ENCODE measurements around the gene IFNAR2. TPM values are rescaled to one million over a fixed set of nuclear protein-coding genes. Genes with fewer than 3 reads are reported as not detected.

IFNAR2 gene
- total and polyA plus RNA-seq, 4 donors: 11.3 to 29.5 (median 27.1) TPM

GRCh38 chr21:33199516-33200217 lies 30.1 kb upstream of the IFNAR2 start:
- H3K4me3 ChIP-seq (ENCODE audit: low read depth, low read length): no peak overlapping the region
- H3K9me3 ChIP-seq (ENCODE audit: control insufficient read depth, insufficient read depth, low read length): no peaks in the 10 kb centered on the region
- H3K4me1 ChIP-seq (ENCODE audit: control insufficient read depth, insufficient read depth, low read length): peaks cover 7% of the 10 kb centered on the region
- peak; percentile 74 to 97 (median 84) for DNase-seq (ENCODE audit: low read depth in 4 of 6, low spot score in 6 of 6)
- peaks cover 3% of the 10 kb centered on the region for H3K27me3 ChIP-seq (ENCODE audit: control insufficient read depth, insufficient read depth, low read length)
- no peak overlapping the region for H3K27ac ChIP-seq (ENCODE audit: low read depth, low read length)
- no peaks in the 10 kb centered on the region for H3K36me3 ChIP-seq (ENCODE audit: control insufficient read depth, insufficient read depth, low read length)
- 17% methylated on average over 4 of the region's 8 CpGs for WGBS (ENCODE audit: insufficient coverage)

GRCh38 chr21:33201956-33202355 lies 27.8 kb upstream of the IFNAR2 start:
- WGBS (ENCODE audit: insufficient coverage): 84% methylated on average over 2 of the region's 4 CpGs
- Histone ChIP-seq H3K4me1 (ENCODE audit: control insufficient read depth, insufficient read depth, low read length) (peaks cover 6% of the 10 kb centered on the region), H3K4me3 (ENCODE audit: low read depth, low read length) (no peak overlapping the region), H3K27ac (ENCODE audit: low read depth, low read length) (no peak overlapping the region), H3K9me3 (ENCODE audit: control insufficient read depth, insufficient read depth, low read length) (no peaks in the 10 kb centered on the region), H3K27me3 (ENCODE audit: control insufficient read depth, insufficient read depth, low read length) (peaks cover 3% of the 10 kb centered on the region), H3K36me3 (ENCODE audit: control insufficient read depth, insufficient read depth, low read length) (no peaks in the 10 kb centered on the region)
- DNase-seq (ENCODE audit: low read depth in 4 of 6, low spot score in 6 of 6): no peak

- WGBS (ENCODE audit: insufficient coverage): 83% methylated on average over 4 of the region's 16 CpGs
- Histone ChIP-seq H3K4me3 (ENCODE audit: low read depth, low read length) (no peak overlapping the region), H3K27ac (ENCODE audit: low read depth, low read length) (no peak overlapping the region), H3K27me3 (ENCODE audit: control insufficient read depth, insufficient read depth, low read length) (peaks cover 3% of the 10 kb centered on the region), H3K4me1 (ENCODE audit: control insufficient read depth, insufficient read depth, low read length) (peaks cover under 1% of the 10 kb centered on the region), H3K9me3 (ENCODE audit: control insufficient read depth, insufficient read depth, low read length) (no peaks in the 10 kb centered on the region), H3K36me3 (ENCODE audit: control insufficient read depth, insufficient read depth, low read length) (no peaks in the 10 kb centered on the region)
- no peak for DNase-seq (ENCODE audit: low read depth in 4 of 6, low spot score in 6 of 6)
Measured at GRCh38 chr21:33202464-33203363, 27.0 kb upstream of the IFNAR2 start.

- H3K27ac ChIP-seq (ENCODE audit: low read depth, low read length): no peak overlapping the region
- H3K9me3 ChIP-seq (ENCODE audit: control insufficient read depth, insufficient read depth, low read length): no peaks in the 10 kb centered on the region
- no peaks in the 10 kb centered on the region for H3K4me1 ChIP-seq (ENCODE audit: control insufficient read depth, insufficient read depth, low read length)
- H3K4me3 ChIP-seq (ENCODE audit: low read depth, low read length): no peak overlapping the region
- WGBS (ENCODE audit: insufficient coverage): 63% methylated on average over 5 of the region's 5 CpGs
- H3K36me3 ChIP-seq (ENCODE audit: control insufficient read depth, insufficient read depth, low read length): no peaks in the 10 kb centered on the region
- DNase-seq (ENCODE audit: low read depth in 4 of 6, low spot score in 6 of 6): no peak
- peaks cover 3% of the 10 kb centered on the region for H3K27me3 ChIP-seq (ENCODE audit: control insufficient read depth, insufficient read depth, low read length)
Measured at GRCh38 chr21:33203371-33203724, 26.4 kb upstream of the IFNAR2 start.

- no peak overlapping the region for H3K27ac ChIP-seq (ENCODE audit: low read depth, low read length)
Measured at GRCh38 chr21:33205476-33205875, 24.3 kb upstream of the IFNAR2 start.

GRCh38 chr21:33206771-33207281 lies 22.9 kb upstream of the IFNAR2 start:
- no peaks in the 10 kb centered on the region for H3K9me3 ChIP-seq (ENCODE audit: control insufficient read depth, insufficient read depth, low read length)
- no peak overlapping the region for H3K4me3 ChIP-seq (ENCODE audit: low read depth, low read length)
- H3K27ac ChIP-seq (ENCODE audit: low read depth, low read length): no peak overlapping the region
- DNase-seq (ENCODE audit: low read depth in 4 of 6, low spot score in 6 of 6): no peak
- H3K36me3 ChIP-seq (ENCODE audit: control insufficient read depth, insufficient read depth, low read length): no peaks in the 10 kb centered on the region
- WGBS (ENCODE audit: insufficient coverage): 79% methylated on average over 10 of the region's 10 CpGs
- H3K4me1 ChIP-seq (ENCODE audit: control insufficient read depth, insufficient read depth, low read length): peaks cover 3% of the 10 kb centered on the region
- peaks cover 3% of the 10 kb centered on the region for H3K27me3 ChIP-seq (ENCODE audit: control insufficient read depth, insufficient read depth, low read length)

More at GRCh38 chr21:33205476-33205875, 24.3 kb upstream of the IFNAR2 start:
- no peak for DNase-seq (ENCODE audit: low read depth in 4 of 6, low spot score in 6 of 6)
- no peaks in the 10 kb centered on the region for H3K4me1 ChIP-seq (ENCODE audit: control insufficient read depth, insufficient read depth, low read length)
- H3K27me3 ChIP-seq (ENCODE audit: control insufficient read depth, insufficient read depth, low read length): peaks cover 3% of the 10 kb centered on the region
- no peaks in the 10 kb centered on the region for H3K9me3 ChIP-seq (ENCODE audit: control insufficient read depth, insufficient read depth, low read length)
- H3K36me3 ChIP-seq (ENCODE audit: control insufficient read depth, insufficient read depth, low read length): no peaks in the 10 kb centered on the region
- 94% methylated on average over 2 of the region's 5 CpGs for WGBS (ENCODE audit: insufficient coverage)
- H3K4me3 ChIP-seq (ENCODE audit: low read depth, low read length): no peak overlapping the region

- Histone ChIP-seq H3K9me3 (ENCODE audit: control insufficient read depth, insufficient read depth, low read length) (no peaks in the 10 kb centered on the region), H3K27ac (ENCODE audit: low read depth, low read length) (no peak overlapping the region), H3K4me1 (ENCODE audit: control insufficient read depth, insufficient read depth, low read length) (peaks cover 3% of the 10 kb centered on the region), H3K27me3 (ENCODE audit: control insufficient read depth, insufficient read depth, low read length) (peaks cover 2% of the 10 kb centered on the region), H3K36me3 (ENCODE audit: control insufficient read depth, insufficient read depth, low read length) (no peaks in the 10 kb centered on the region), H3K4me3 (ENCODE audit: low read depth, low read length) (no peak overlapping the region)
- WGBS (ENCODE audit: insufficient coverage): no CpG with 5 or more reads among the region's 4 CpGs
- DNase-seq (ENCODE audit: low read depth in 4 of 6, low spot score in 6 of 6): no peak
Measured at GRCh38 chr21:33207449-33208149, 22.1 kb upstream of the IFNAR2 start.

GRCh38 chr21:33208534-33208933 lies 21.2 kb upstream of the IFNAR2 start:
- WGBS (ENCODE audit: insufficient coverage): no CpG with 5 or more reads among the region's 1 CpG
- H3K4me1 ChIP-seq (ENCODE audit: control insufficient read depth, insufficient read depth, low read length): peaks cover 3% of the 10 kb centered on the region
- H3K27ac ChIP-seq (ENCODE audit: low read depth, low read length): no peak overlapping the region
- no peaks in the 10 kb centered on the region for H3K36me3 ChIP-seq (ENCODE audit: control insufficient read depth, insufficient read depth, low read length)
- no peaks in the 10 kb centered on the region for H3K9me3 ChIP-seq (ENCODE audit: control insufficient read depth, insufficient read depth, low read length)
- H3K4me3 ChIP-seq (ENCODE audit: low read depth, low read length): no peak overlapping the region
- H3K27me3 ChIP-seq (ENCODE audit: control insufficient read depth, insufficient read depth, low read length): no peaks in the 10 kb centered on the region
- DNase-seq (ENCODE audit: low read depth in 4 of 6, low spot score in 6 of 6): no peak

GRCh38 chr21:33211305-33211704 lies 18.4 kb upstream of the IFNAR2 start:
- H3K27me3 ChIP-seq (ENCODE audit: control insufficient read depth, insufficient read depth, low read length): no peaks in the 10 kb centered on the region
- peaks cover 3% of the 10 kb centered on the region for H3K4me1 ChIP-seq (ENCODE audit: control insufficient read depth, insufficient read depth, low read length)
- DNase-seq (ENCODE audit: low read depth in 4 of 6, low spot score in 6 of 6): no peak
- no peaks in the 10 kb centered on the region for H3K9me3 ChIP-seq (ENCODE audit: control insufficient read depth, insufficient read depth, low read length)
- H3K4me3 ChIP-seq (ENCODE audit: low read depth, low read length): no peak overlapping the region
- H3K27ac ChIP-seq (ENCODE audit: low read depth, low read length): no peak overlapping the region
- H3K36me3 ChIP-seq (ENCODE audit: control insufficient read depth, insufficient read depth, low read length): no peaks in the 10 kb centered on the region
- 90% methylated on average over 5 of the region's 7 CpGs for WGBS (ENCODE audit: insufficient coverage)

Measured in spinal cord (tissue), 10 donors.